ENCODE results near the gene ATP6V0A4. TPM values are rescaled to one million over a fixed set of nuclear protein-coding genes. Genes with fewer than 3 reads are reported as not detected.

The ATP6V0A4 gene
- total RNA-seq, 4 donors from 2014 or later = not detected

- Histone ChIP-seq H3K27ac (no peak overlapping the region), H3K9me3 (no peaks in the 10 kb centered on the region), H3K36me3 (no peaks in the 10 kb centered on the region), H3K4me3 (no peak overlapping the region), H3K27me3 (no peaks in the 10 kb centered on the region), H3K4me1 (no peaks in the 10 kb centered on the region)
- whole genome bisulfite sequencing, 2 donors (ENCODE audit: low coverage in 1 of 2) = 85% methylated on average over 9 of the region's 9 CpGs; no CpG with 5 or more reads in 1 of the 2 donors
- no peak for TF ChIP-seq POLR2A (IDR thresholded peaks at IDR 0.05)
- TF ChIP-seq EP300 (IDR thresholded peaks at IDR 0.05; ENCODE audit: low read depth) = no peak
- no peak for TF ChIP-seq CTCF (IDR thresholded peaks at IDR 0.05)
- TF ChIP-seq POLR2AphosphoS5 (IDR thresholded peaks at IDR 0.05) = no peak
- in situ Hi-C loops (cut with MboI; ENCODE audit: low pct_ligation_motif_present in 1 of 4, low pct_unique_long_range_greater_than_20kb in 1 of 4, low sequenced_read_pairs in 3 of 4) (no loop called here), intact Hi-C loops (cut with DNase I; ENCODE audit: low total_unique reads) (no loop called here)
- no peak for DNase-seq
These were observed 40.2 kb upstream of the ATP6V0A4 start for GRCh38 chr7:138838166-138838565.

- no peak for DNase-seq
- in situ Hi-C loops (cut with MboI; ENCODE audit: low pct_ligation_motif_present in 1 of 4, low pct_unique_long_range_greater_than_20kb in 1 of 4, low sequenced_read_pairs in 3 of 4) (no loop called here), intact Hi-C loops (cut with DNase I; ENCODE audit: low total_unique reads) (no loop called here)
- Histone ChIP-seq H3K9me3 (no peaks in the 10 kb centered on the region), H3K4me3 (no peak overlapping the region), H3K27me3 (no peaks in the 10 kb centered on the region), H3K4me1 (no peaks in the 10 kb centered on the region), H3K27ac (no peak overlapping the region), H3K36me3 (no peaks in the 10 kb centered on the region)
- WGBS, 2 donors (ENCODE audit: low coverage in 1 of 2) = 68 to 76% methylated on average over 12 to 13 of the region's 13 CpGs
- TF ChIP-seq POLR2AphosphoS5 (IDR thresholded peaks at IDR 0.05) (no peak), POLR2A (IDR thresholded peaks at IDR 0.05) (no peak), EP300 (IDR thresholded peaks at IDR 0.05; ENCODE audit: low read depth) (no peak), CTCF (IDR thresholded peaks at IDR 0.05) (no peak)
These were observed 39.6 kb upstream of the ATP6V0A4 start for GRCh38 chr7:138837627-138838026.

- H3K4me3 ChIP-seq = no peak overlapping the region
- in situ Hi-C loops (cut with MboI; ENCODE audit: low pct_ligation_motif_present in 1 of 4, low pct_unique_long_range_greater_than_20kb in 1 of 4, low sequenced_read_pairs in 3 of 4) = no loop called here
- TF ChIP-seq CTCF (IDR thresholded peaks at IDR 0.05) (no peak), POLR2A (IDR thresholded peaks at IDR 0.05) (no peak), POLR2AphosphoS5 (IDR thresholded peaks at IDR 0.05) (no peak), EP300 (IDR thresholded peaks at IDR 0.05; ENCODE audit: low read depth) (no peak)
- no peaks in the 10 kb centered on the region for H3K9me3 ChIP-seq
- intact Hi-C loops (cut with DNase I; ENCODE audit: low total_unique reads) = no loop called here
- H3K27me3 ChIP-seq = no peaks in the 10 kb centered on the region
- WGBS, 2 donors (ENCODE audit: low coverage in 1 of 2) = 80 to 92% methylated on average over 7 to 11 of the region's 11 CpGs
- H3K27ac ChIP-seq = no peak overlapping the region
- DNase-seq = no peak
- H3K4me1 ChIP-seq = no peaks in the 10 kb centered on the region
- H3K36me3 ChIP-seq = no peaks in the 10 kb centered on the region
These were observed 37.1 kb upstream of the ATP6V0A4 start for GRCh38 chr7:138835087-138835486.

GRCh38 chr7:138834583-138834982, 36.6 kb upstream of the ATP6V0A4 start:
- no peaks in the 10 kb centered on the region for H3K4me1 ChIP-seq
- whole genome bisulfite sequencing, 2 donors (ENCODE audit: low coverage in 1 of 2) = 79 to 91% methylated on average over 7 to 9 of the region's 9 CpGs

More at GRCh38 chr7:138834583-138834982, 36.6 kb upstream of the ATP6V0A4 start:
- H3K9me3 ChIP-seq = no peaks in the 10 kb centered on the region
- intact Hi-C loops (cut with DNase I; ENCODE audit: low total_unique reads) (no loop called here), in situ Hi-C loops (cut with MboI; ENCODE audit: low pct_ligation_motif_present in 1 of 4, low pct_unique_long_range_greater_than_20kb in 1 of 4, low sequenced_read_pairs in 3 of 4) (no loop called here)
- no peak overlapping the region for H3K27ac ChIP-seq
- no peak for DNase-seq
- TF ChIP-seq CTCF (IDR thresholded peaks at IDR 0.05) = no peak
- TF ChIP-seq POLR2A (IDR thresholded peaks at IDR 0.05) = no peak
- no peak for TF ChIP-seq POLR2AphosphoS5 (IDR thresholded peaks at IDR 0.05)
- TF ChIP-seq EP300 (IDR thresholded peaks at IDR 0.05; ENCODE audit: low read depth) = no peak
- H3K4me3 ChIP-seq = no peak overlapping the region
- no peaks in the 10 kb centered on the region for H3K36me3 ChIP-seq
- no peaks in the 10 kb centered on the region for H3K27me3 ChIP-seq
